GF-D8 (cell line): ENCODE measurements around the gene ESPL1.

ENCODE experiments used
- DNase-seq: peaks from one replicate; lab custom pipeline; 2025; lab: John Stamatoyannopoulos, UW

Gene ESPL1

GRCh38 chr12:53340398-53340797 is 72.3 kb downstream of the ESPL1 start:
- DNase-seq = no peak
